Fibroblast of mammary gland (primary cell): ENCODE measurements around the gene POC1A.

Experiments
- DNase-seq: peaks from one replicate; pipeline ENCODE4 v3.0.0-alpha.2; 2010; ENCODE audit warnings: low read depth
- H3K4me3 ChIP-seq: 2 replicates; pipeline ENCODE4 v1.5.1; 2011; ENCODE audit warnings: low read depth, mild to moderate bottlenecking, low read length, moderate library complexity; ENCODE audit not compliant: control insufficient read depth
- TF ChIP-seq, protein P1 (sequence below): conservative IDR thresholded peaks from 2 replicates; pipeline ENCODE4 v1.5.1; 2011; ENCODE audit warnings: low read depth, low read length, inconsistent platforms; ENCODE audit not compliant: control insufficient read depth, insufficient read depth

POC1A gene

DNA sequence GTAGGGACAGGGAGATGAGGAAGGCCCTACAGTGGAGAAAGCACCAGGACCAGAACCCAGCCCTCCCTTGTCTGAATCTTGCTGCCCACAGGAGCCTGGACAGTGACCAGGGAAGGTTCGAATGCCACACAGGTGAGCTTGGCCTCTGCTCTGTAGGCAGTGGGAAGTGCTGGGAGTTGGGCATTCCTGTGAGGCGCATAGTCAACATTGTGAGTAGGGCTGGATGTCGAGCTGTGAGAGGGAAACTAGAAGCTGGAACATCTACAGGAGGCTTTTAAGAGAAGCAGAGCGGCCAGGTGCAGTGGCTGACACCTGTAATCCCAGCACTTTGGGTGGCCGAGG lies 23.4 kb upstream of the POC1A start:
- H3K4me3 ChIP-seq = no peak overlapping the region
- DNase-seq = no peak
- TF ChIP-seq, protein P1, sequence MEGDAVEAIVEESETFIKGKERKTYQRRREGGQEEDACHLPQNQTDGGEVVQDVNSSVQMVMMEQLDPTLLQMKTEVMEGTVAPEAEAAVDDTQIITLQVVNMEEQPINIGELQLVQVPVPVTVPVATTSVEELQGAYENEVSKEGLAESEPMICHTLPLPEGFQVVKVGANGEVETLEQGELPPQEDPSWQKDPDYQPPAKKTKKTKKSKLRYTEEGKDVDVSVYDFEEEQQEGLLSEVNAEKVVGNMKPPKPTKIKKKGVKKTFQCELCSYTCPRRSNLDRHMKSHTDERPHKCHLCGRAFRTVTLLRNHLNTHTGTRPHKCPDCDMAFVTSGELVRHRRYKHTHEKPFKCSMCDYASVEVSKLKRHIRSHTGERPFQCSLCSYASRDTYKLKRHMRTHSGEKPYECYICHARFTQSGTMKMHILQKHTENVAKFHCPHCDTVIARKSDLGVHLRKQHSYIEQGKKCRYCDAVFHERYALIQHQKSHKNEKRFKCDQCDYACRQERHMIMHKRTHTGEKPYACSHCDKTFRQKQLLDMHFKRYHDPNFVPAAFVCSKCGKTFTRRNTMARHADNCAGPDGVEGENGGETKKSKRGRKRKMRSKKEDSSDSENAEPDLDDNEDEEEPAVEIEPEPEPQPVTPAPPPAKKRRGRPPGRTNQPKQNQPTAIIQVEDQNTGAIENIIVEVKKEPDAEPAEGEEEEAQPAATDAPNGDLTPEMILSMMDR = no peak

DNA sequence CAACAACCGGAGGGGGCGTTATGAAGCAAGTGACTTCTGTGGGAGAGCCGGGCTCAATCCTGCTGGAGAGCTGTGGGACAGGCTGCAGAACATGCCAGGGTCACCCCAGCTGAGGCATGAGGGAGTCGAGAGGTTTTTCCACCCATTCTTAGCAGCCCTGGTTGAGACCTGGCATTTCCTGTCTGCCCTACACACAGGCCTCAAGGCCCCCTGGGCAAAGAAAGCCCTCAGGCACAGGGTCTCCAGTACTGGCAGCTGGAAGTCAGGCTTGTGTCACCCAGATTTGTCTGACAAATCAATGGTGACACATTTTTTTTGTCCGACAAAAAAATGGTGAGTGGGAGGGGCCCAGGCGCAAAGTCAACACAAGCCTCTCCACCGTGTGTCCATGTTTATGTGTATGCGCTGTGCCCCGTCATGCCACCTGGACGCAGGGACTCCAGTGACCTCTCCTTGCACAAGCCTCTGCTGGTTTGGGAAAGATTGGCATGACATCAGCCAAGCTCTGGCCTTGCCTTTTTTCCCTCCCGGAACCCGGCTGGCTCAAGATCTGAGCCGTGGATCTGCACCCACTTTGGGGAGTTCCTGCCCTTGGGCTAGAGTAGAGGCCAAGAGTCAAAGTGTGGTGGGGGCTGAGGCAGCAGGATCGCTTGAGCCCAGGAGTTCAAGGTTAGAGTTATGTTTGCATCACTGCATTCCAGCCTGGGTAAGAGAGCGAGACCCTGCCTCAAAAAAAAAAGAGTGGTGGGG lies 22.9 kb upstream of the POC1A start:
- H3K4me3 ChIP-seq = no peak overlapping the region
- DNase-seq = no peak
- TF ChIP-seq, protein P1 = no peak

DNA sequence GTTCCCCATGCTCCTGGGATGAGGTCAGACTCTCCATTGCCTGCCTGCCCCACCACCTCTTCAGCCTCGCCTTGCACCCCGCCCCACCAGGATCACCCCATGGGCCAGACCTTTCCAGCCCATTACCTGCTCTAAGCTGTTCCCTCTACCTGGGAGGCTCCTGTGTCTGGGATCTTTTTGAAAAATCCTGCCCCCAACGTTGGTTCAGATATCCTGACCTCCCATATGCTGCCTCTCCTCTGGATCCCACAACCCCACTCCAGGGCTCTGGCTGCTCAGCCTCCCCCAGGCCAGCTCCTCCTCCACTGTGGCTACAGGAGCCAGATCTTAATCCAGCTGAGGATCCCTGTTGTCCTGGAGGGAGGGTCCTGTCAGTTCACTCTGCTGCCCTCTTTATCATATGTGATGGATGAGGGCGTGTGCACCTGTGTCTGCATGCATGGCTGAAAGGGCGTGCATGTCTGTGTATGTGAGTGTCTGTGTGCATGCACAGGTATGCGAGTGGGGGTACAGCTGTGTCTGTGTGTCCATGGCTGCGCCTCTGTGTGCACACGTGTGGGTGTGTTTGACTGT lies 22.0 kb upstream of the POC1A start:
- H3K4me3 ChIP-seq = no peak overlapping the region
- no peak for DNase-seq
- TF ChIP-seq, protein P1 = no peak

DNA sequence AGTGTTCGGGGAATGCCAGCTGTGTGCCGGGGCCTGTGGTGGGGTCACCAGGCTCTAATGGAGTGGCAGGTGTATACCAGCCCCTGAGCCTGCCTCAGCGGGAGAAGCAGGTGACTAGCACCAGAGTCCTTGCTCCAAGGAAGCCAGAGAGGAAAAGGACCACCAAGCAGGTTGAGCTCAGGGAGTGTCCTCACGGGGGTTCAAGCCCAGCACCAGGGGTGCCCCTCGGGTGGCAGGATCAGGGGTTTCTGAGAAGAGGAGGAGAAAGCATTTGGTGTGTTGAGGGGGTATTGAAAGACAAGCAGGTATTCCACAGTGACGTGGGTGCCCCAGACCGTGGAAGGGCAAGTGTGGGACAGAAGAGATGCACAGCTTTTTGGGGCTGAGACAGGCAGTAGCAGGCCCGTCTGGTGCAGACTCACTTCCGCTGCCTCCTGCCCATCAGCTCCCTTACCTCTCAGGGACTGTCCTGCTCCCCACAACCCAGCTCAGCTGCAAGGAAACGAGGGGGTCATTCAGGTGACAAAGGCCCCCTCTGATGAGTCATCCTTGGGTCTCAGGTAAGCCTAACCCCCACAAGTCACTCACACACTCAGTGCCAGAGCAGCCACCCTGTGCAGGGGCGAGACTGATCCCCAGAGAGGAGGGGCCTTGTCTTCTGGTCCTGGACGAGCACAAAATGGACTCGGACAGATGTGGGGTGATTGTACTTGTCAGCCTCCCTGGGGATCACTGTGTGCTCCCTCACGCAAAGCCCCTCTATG lies 21.4 kb upstream of the POC1A start:
- TF ChIP-seq, protein P1 = no peak
- no peak for DNase-seq
- no peak overlapping the region for H3K4me3 ChIP-seq

DNA sequence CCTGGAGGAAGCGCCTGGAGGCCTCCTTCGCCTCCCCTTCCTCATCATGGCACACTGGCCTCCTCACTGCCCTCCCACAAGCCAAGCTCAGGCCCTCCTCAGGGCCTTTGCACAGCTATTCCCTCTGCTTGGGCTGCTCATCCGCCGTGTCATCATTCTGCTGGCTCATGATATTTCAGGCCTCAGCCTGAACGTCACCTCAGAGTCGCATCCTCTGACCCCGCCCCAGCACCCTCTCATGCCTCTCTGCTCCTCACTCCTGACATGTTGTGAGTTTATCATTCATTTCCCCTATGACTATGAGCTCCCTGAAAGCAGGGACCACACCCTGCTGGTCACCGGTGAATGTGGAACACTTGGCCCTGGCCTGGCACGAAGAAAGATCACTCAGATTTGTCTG lies 20.7 kb upstream of the POC1A start:
- H3K4me3 ChIP-seq = no peak overlapping the region
- TF ChIP-seq, protein P1 = no peak
- DNase-seq = peak; percentile 40

DNA sequence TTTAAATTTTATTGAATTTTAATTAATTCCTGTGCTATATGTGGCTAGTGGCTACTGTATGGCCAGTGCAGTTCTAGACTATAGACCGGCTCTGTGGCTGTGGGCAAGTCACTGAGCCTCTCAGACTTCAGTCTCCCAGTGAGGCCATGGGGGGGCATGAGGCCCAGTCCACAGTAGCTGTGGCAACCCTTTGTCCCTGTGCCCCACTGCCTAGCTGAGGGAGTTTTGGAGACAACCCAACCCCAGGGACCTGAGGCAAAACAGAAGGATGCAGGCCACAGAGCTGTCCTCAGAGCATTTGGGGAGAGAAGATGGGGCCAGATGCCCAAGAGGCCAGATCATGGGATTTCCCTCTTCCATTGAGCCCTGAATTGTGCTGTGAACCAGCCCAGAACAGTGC lies 18.9 kb upstream of the POC1A start:
- H3K4me3 ChIP-seq = no peak overlapping the region
- no peak for DNase-seq
- TF ChIP-seq, protein P1 = no peak
